Activated T-helper 1 cell treated with anti-CD3 and anti-CD28 coated beads, Interleukin-2, amount 50 U/mL, for 16 hours (primary cell): ENCODE results near the gene CFAP299.

Experiments used
- DNase-seq, 2 donors: peaks; one replicate each; pipeline ENCODE4 v3.0.0-alpha.2; 2020; ENCODE audit warnings: low read depth in 1 of 2, low spot score in 1 of 2

CFAP299 gene

GRCh38 chr4:80806472-80806871, 470.9 kb downstream of the CFAP299 start:
- DNase-seq = no peak

DNA sequence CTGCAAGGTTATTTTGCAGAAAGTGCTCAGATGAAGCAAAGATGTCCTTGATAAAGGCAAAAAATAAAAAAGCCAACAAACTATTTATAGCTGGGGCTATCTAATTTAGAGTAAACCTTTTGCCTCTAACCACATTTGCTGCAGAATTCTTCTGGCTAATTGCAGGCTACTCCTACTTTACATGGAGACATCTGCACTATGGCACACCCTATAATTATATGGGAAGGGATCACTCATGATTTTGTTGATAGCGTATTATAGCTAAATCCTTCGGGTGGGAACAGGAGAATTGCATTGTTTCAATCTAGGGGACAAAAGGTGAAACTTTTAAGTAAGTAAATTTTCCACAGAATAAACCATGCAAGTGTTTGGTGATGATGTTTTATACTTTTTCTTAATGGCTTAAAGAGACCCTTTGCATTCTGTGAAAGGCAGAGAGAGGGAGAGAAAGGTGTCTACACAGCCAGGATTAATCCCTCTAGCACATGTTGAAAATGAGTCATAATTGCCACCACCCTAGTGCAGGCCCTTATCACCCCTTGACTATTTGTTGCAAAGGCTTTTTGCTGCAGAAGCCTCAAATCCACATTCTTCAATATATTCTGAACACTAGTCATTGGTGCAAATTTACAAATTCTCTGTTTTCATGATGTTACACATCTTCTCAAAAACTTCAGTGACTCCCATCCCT, 473.7 kb downstream of the CFAP299 start:
- no peak for DNase-seq

DNA sequence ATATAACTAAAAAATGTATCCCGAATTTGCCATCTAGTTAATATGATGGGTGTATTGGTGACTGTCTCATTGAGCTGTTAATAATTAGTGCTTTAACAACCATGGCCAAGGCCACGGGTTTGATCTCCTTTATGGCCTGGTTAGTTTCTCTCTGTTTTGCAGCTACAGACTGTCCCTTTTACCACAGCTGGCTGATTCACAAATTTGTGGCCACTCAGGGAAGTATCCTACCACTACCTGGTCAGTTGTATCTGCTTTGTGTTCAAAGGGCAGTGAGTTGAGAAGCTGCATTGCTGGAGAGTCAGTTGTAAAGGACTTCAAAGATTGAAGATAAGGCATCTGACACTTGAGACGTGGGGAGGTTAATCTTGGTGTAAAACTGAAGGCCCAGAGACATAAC, 475.9 kb downstream of the CFAP299 start:
- no peak for DNase-seq

DNA sequence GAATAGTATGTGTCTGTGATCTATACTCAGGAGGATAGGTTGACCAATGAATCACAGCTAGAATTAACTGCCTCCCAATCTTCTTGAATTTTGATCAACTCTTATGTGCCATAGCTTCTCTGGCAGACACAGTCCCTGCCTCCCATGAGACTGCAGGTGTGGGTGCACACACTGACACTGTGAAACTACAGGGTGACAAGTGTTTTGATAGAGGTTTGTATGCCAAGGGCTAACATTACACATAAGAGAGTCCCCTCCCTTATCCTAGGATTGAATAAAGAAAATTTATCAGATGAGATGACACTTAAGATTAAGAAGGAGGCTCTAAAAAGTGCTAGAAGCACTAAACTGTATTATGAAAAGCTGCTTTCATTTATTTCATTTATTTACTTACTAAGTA, 476.6 kb downstream of the CFAP299 start:
- DNase-seq = no peak

DNA sequence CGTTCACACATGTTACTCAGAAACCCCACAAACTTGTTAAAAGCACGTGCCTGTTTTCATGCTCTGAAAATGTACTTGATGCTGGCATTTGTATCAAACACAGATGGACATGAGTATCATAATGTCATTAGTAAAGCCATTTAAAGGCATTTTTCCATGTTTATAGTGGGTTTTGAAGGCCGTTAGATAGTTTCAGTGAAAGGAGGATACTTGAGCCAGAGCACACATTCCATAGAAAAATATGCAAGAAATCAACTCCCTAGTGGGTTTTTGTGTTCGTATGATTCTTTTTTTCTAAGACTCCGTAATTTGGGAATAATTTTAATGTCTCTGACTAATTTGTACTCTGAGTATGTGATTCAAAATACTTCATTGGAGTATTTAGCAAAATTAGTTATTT, 478.7 kb downstream of the CFAP299 start:
- DNase-seq = no peak

DNA sequence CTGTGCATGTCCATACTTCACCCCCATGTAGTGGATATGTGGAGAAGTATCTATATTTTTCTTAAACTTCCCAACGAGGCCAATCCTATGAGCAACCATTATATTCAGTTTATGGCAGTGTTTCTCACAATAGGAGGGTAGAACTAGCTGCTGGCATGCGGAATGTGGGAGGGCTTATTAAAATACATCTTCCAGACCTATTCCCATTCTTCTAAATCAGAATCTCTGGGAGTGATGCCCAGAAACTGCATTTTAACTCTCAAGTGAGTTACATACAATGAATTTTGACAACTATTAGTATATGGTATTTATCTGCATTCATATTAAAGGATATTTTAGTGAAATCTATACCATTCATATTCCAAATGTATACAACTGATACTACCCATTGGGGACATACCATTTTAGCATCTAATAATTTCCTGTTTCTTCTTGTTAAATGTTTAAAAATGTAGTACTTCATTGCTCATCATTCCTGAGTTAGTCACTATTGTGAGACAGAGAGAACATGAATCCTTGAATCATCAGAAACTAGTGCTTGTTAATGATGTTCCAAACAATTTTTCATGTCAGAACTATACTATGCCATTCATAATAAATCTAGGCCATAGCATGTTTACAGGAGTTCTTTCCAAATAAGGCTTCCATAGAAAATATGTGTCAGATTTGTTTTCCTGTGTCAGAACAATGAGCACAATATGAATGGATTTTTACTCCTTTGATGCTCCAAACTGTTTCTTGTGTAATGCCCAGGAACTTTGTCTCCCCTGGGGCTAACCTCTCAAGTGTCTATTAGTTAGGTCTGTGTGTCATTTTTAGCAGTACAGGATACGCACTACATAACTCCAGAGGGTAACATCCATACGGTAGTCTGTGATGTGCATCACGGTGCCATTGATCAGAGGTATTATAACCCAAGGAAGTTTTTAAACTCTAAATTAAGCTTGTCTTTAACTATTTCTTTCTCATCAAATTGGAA, 496.1 kb downstream of the CFAP299 start:
- DNase-seq = no peak

GRCh38 chr4:80839281-80839680, 503.8 kb downstream of the CFAP299 start:
- DNase-seq = no peak

DNA sequence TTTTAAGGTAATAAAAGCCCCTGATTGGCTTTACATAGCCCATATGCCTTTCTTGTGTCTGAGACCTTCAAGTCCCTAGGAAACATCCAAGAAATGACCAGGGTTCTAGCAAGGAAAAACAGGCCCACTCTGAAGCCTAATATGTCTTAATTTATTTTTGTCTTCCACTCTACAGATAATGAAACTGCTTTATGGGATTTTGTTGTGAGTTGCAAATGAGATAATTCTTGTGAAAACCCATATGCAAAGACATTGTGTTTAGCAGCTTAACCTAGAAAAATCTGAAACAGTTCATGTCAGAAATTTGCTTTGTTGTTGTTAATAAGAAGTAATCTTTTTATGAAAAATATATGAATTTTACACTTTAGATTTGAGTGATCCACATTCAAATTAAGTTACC, 504.3 kb downstream of the CFAP299 start:
- DNase-seq = no peak

- no peak for DNase-seq
Observed at GRCh38 chr4:80840396-80840795, 504.9 kb downstream of the CFAP299 start.

GRCh38 chr4:80841587-80842281, 506.2 kb downstream of the CFAP299 start:
- DNase-seq = no peak

GRCh38 chr4:80846210-80846609, 510.7 kb downstream of the CFAP299 start:
- no peak for DNase-seq

DNA sequence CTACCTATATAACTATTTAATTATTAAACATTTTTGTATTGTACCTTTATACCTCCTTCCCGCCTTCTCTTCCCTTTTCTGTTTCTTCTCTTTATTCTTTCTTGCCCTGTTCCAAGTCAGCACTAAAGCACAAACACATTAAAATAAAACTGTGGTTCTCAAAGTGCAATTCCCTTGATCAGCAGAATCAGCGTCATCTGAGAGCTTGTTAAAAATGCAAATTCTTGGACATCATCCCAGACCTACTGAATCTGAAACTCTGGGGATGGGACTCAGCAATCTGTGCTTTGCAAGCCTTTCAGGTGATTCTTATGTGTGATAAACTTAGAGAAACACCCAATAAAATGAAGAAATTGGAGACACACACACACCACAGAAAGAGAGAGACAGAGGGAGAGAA, 516.5 kb downstream of the CFAP299 start:
- DNase-seq = no peak

GRCh38 chr4:80873571-80873970, 538.0 kb downstream of the CFAP299 start:
- DNase-seq = no peak

DNA sequence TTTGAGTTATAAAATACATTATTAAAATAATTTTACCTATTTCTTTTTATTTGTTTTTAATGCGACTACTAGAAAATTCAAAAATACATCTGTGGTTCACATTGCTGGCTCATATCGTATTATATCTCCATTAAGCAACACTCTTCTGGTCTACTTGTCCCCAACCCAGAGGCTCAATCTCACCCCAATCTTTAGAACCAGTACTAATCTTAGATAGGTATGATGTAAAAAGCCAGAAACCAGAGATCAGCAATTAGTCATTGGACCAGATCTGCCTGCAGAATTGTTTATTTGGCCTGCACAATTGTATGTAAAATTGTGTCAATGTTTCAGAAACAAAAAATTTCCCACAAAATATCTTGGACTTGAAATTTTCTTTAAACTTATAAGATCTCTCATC, 539.4 kb downstream of the CFAP299 start:
- no peak for DNase-seq

- no peak for DNase-seq
Observed at GRCh38 chr4:80875642-80876041, 540.1 kb downstream of the CFAP299 start.

DNA sequence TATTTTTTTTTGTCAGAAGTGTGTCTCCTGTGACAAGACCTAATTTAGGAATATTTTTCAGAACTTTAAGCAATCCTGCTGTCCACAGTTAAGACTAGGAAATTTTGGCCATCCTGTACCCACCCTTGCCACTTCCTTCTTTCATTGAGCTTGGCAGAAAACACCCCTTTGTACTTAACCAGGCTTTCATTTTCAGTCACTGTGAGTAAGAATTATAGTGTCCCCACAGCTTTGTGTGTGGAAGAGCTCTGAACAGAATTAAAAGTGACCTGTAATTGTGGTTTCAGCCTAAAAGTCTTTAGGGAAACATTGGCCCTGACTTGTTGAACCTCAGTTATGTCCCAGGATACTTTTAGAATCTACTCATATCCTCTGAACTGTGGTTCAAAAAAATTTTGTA, 541.3 kb downstream of the CFAP299 start:
- DNase-seq = no peak

- DNase-seq = no peak
Observed at GRCh38 chr4:80878218-80878617, 542.7 kb downstream of the CFAP299 start.

DNA sequence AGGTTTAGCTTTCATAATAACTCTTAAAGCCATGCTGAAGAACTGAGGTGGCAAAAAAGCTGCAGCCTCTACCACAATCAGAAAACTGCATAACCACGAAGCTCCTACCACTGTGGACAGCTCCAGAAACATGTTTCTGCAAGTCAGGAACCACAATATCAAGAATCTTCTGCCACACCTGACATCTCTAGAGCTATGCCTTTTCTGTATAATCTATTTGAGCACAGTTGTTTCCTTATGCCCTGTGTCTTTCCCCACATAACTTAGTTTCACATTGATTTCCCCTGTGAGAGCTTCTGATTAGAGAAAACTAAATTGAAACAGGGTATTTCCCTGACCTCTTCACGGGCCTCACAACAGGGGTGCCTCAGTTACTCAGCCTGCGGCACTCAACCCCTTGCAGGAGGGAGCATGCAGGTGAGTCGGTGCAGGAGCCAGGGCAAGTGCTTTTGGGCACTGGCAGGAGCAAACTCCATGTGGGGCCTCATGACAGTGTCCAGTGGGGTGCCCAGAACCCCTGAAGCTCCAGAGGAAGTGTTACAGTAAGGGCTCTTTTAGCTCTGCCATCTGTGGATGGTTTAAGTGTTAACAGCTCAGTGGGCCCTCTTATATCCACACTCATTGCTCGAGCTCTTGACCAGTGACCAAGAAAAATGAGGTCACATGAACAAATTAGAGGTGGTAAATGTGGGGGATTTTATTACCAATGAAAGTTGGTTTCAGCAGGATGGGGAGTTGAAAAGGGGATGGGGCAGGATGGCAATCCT, 562.2 kb downstream of the CFAP299 start:
- DNase-seq = no peak

DNA sequence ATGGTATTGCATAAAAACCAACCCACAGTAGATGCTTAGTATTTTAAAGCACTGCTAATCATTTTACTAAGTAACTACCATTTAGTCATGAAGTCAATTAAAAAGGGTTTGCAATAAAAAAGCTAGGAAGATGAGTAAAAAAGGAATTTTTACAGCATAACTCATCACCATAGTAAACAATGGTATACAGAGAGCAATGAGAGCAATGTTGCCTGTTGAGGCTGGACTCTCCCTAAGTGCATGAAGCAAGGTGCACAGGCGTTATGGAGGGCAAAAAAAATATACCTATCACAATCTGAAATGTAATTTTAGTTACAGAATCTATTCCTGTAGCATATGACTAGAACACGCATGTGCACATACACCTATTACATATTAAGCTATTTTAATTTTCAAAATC, 565.4 kb downstream of the CFAP299 start:
- no peak for DNase-seq

DNA sequence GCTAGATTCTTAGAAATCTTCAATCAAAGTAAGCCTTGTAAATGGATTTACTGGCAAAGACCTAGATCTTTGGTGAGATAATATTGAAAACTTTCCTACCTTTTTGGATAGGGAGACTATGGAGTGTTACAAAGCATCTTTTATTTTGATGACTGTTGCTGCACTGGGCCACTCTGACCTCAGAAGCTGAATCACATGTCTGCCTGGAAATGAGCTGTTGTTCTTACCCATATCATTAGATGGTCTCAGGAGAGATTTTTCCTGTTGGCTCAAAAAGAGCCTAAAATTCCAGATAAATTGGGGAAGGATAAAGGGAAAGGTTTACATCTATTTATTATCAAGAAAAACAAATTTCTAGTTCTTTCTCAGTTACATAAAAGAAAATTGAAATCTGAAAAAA, 567.5 kb downstream of the CFAP299 start:
- no peak for DNase-seq

- no peak for DNase-seq
Observed at GRCh38 chr4:80909938-80910337, 574.4 kb downstream of the CFAP299 start.
